ENCODE measurements around the gene C9orf43. TPM values are rescaled to one million over a fixed set of nuclear protein-coding genes. Genes with fewer than 3 reads are reported as not detected.

Gene C9orf43, protein sequence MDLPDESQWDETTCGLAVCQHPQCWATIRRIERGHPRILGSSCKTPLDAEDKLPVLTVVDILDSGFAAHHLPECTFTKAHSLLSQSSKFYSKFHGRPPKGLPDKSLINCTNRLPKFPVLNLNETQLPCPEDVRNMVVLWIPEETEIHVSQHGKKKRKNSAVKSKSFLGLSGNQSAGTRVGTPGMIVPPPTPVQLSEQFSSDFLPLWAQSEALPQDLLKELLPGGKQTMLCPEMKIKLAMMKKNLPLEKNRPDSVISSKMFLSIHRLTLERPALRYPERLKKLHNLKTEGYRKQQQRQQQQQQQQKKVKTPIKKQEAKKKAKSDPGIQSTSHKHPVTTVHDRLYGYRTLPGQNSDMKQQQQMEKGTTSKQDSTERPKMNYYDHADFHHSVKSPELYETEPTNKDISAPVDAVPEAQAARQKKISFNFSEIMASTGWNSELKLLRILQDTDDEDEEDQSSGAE
- total RNA-seq (2013; cell fraction: nucleolus; rRNA removed): 0.86 and 1.8 TPM in 2 replicates
- total RNA-seq (2014; rRNA removed) (0.65 and 0.68 TPM in 2 replicates), total RNA-seq (2014; rRNA removed; fragmentation: Illumina TruSeq; extraction: Trizol) (0.54 and 0.64 TPM in 2 replicates), total RNA-seq (2021) (0.35 and 0.56 TPM in 2 replicates), polyA plus RNA-seq (2011; rRNA removed) (0.36 and 0.62 TPM in 2 replicates), polyA plus RNA-seq (2014; fragmentation: Illumina TruSeq; extraction: Trizol) (0.68 and 0.87 TPM in 2 replicates), polyA plus RNA-seq (2014; fragmentation: Nextera tagmentation; extraction: Ambion mirVana) (under 1 TPM; 0.23 to 0.51 TPM), polyA plus RNA-seq (2014; rRNA removed) (0.74 and 0.79 TPM in 2 replicates), polyA plus RNA-seq (2016; fragmentation: Nextera tagmentation; extraction: Ambion mirVana) (under 1 TPM; 0.08 to 0.31 TPM), polyA minus RNA-seq (2011; rRNA and poly(A)+ RNA removed) (1.2 TPM in 2 replicates), Bru-seq, nascent RNA (percentile 48 among the genes with signal in this experiment), BruChase-seq, experiment 1, labeled RNA remaining after a 6-hour chase (percentile 38 among the genes with signal in this experiment), BruChase-seq, experiment 2, labeled RNA remaining after a 2-hour chase (percentile 40 among the genes with signal in this experiment)
- polyA plus RNA-seq (2011; ENCODE audit: low read depth): 0.20 TPM
- polyA plus RNA-seq (2011; cell fraction: cytosol; rRNA removed): 0.33 and 0.45 TPM in 2 replicates
- 0.51 and 0.59 TPM in 2 replicates for polyA plus RNA-seq (2011; cell fraction: nucleus; rRNA removed)
- 0.65 and 0.73 TPM in 2 replicates for polyA plus RNA-seq (2012)
- polyA minus RNA-seq (2011; cell fraction: cytosol; rRNA and poly(A)+ RNA removed): 0.42 TPM in 1 of 2 replicates, not detected in the other
- polyA minus RNA-seq (2011; cell fraction: nucleus; rRNA and poly(A)+ RNA removed): 1.3 and 2.5 TPM in 2 replicates
- long read RNA-seq, experiment 1, partial matches to known transcripts: 0 of 2 reads
- long read RNA-seq, experiment 1, other reads (novel, unspliced or antisense): 1 of 2 reads
- long read RNA-seq, experiment 2, partial matches to known transcripts: 0 of 3 reads
- long read RNA-seq, experiment 2, other reads (novel, unspliced or antisense): 2 of 3 reads

- Histone ChIP-seq H3K9me3 (replicated peaks; ENCODE audit: control insufficient read depth, insufficient read depth, low read length) (no peaks in the 10 kb centered on the region), H4K20me1 (ENCODE audit: control insufficient read depth, insufficient read depth) (no peaks in the 10 kb centered on the region), H3K4me3 (peak within 1 kb of the TSS; percentile 92), H2AFZ (ENCODE audit: control insufficient read depth, low read depth, low read length) (peak within 1 kb of the TSS; percentile 97), H3K27me3 (replicated peaks in 1 of 2; ENCODE audit: control insufficient read depth in 2 of 2, insufficient read depth in 2 of 2, low read length in 1 of 2) (no peaks in the 10 kb centered on the region), H3K4me1 (ENCODE audit: control insufficient read depth, insufficient read depth, low read length) (peaks cover 16% of the 10 kb centered on the region; the same call in 1 of the 2 replicates), H3K9ac (ENCODE audit: control insufficient read depth, insufficient read depth, low read length) (peak within 1 kb of the TSS; percentile 93), H3K36me3 (ENCODE audit: control insufficient read depth in 2 of 2, insufficient read depth in 2 of 2, low read length in 1 of 2) (peaks cover 0 to 10% of the 10 kb centered on the region in 2 experiments; a peak in 1 of 4 replicates), H3K27ac (ENCODE audit: control insufficient read depth, insufficient read depth) (peak within 1 kb of the TSS; percentile 98), H3K4me2 (ENCODE audit: control insufficient read depth, insufficient read depth) (peak within 1 kb of the TSS; percentile 81), H3K79me2 (ENCODE audit: control insufficient read depth, insufficient read depth, low read length) (peaks cover 19% of the 10 kb centered on the region)
- BruUV-seq (replicated peaks): no TSS peak
- peak; percentile 95 for FAIRE-seq
- under 1% methylated on average over 55 of the region's 61 CpGs for WGBS (ENCODE audit: insufficient coverage, insufficient replicate concordance, low lambda C conversion rate, missing lambda C conversion rate)
- peak; percentile 96 for ATAC-seq
- intact Hi-C loops (cut with micrococcal nuclease; ENCODE audit: unreplicated experiment): no loop called here
- CTCF ChIA-PET: interaction anchor here (0.7 to 5.3 kb wide), 19 partner anchors 10 to 255 kb away, joined by 3 to 72 read pairs (median 3); partner anchors contain the start of genes ALAD, CDC26 and PRPF4
- in situ Hi-C loops (cut with MboI): no loop called here
- peak; percentile 80 for DNase-seq (ENCODE audit: low read depth, low spot score)
- POLR2A ChIA-PET: interaction anchor here (0.7 to 2.6 kb wide), 12 partner anchors 9 to 192 kb away, joined by 3 to 18 read pairs (median 4); partner anchors contain the start of genes ALAD, CDC26 and PRPF4
- RAD21 ChIA-PET (ENCODE audit: unreplicated experiment): interaction anchor here (0.6 to 2.5 kb wide), 21 partner anchors 10 to 247 kb away, joined by 3 to 16 read pairs (median 5); partner anchors contain the start of genes ALAD, CDC26, FKBP15 and PRPF4
- SMC1A ChIA-PET (ENCODE audit: uncharacterized antibody, unreplicated experiment): interaction anchor here (0.7 to 1.8 kb wide), 11 partner anchors 12 to 248 kb away, joined by 3 to 11 read pairs (median 4); partner anchors contain the start of genes CDC26, PRPF4 and WDR31
- TF ChIP-seq POU2F2 (IDR thresholded peaks at IDR 0.05; ENCODE audit: borderline replicate concordance, low read depth, low read length) (peak; percentile 63), ZBED1 (IDR thresholded peaks at IDR 0.05; ENCODE audit: borderline replicate concordance) (0 out of 2 replicates have a peak, but pooled peaks have one; percentile 8), BHLHE40 (IDR thresholded peaks at IDR 0.05; ENCODE audit: borderline replicate concordance in 1 of 2, low read depth in 2 of 2, low read length in 1 of 2) (peak; percentile 55 to 72; a peak in 2 of 4 replicates), NBN (IDR thresholded peaks at IDR 0.05) (peak; percentile 98), SKIL (IDR thresholded peaks at IDR 0.05; ENCODE audit: low read depth, poor library complexity, severe bottlenecking) (no peak), SMAD5 (IDR thresholded peaks at IDR 0.05; ENCODE audit: low read depth) (peak; percentile 51), SMC3 (IDR thresholded peaks at IDR 0.05; ENCODE audit: borderline replicate concordance, low read length) (no peak), NKRF (conservative IDR thresholded peaks at IDR 0.05) (peak; percentile 96; the same call in 1 of the 2 replicates)
- TF ChIP-seq, protein P1, sequence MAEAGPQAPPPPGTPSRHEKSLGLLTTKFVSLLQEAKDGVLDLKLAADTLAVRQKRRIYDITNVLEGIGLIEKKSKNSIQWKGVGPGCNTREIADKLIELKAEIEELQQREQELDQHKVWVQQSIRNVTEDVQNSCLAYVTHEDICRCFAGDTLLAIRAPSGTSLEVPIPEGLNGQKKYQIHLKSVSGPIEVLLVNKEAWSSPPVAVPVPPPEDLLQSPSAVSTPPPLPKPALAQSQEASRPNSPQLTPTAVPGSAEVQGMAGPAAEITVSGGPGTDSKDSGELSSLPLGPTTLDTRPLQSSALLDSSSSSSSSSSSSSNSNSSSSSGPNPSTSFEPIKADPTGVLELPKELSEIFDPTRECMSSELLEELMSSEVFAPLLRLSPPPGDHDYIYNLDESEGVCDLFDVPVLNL (IDR thresholded peaks at IDR 0.05; ENCODE audit: low read depth, low read length): peak; percentile 91
These were observed at the start of gene C9orf43, which contains the start of gene POLE3 for GRCh38 chr9:113410207-113410864. C9orf43 (plus strand) TSS chr9:113410747; CDS start chr9:113413494, 2,747 bp downstream. POLE3 (minus strand) TSS chr9:113410675; CDS start chr9:113410293, 382 bp downstream.
